Neuronal stem cell (in vitro differentiated cells): Measurements from ENCODE around the gene HSD3B7.

Experiments used
- DNase-seq: peaks from one replicate; pipeline ENCODE4 v3.0.0-alpha.2; 2013; ENCODE audit warnings: low spot score
- H2AFZ ChIP-seq: one replicate; pipeline ENCODE4 v1.6.1; 2013; ENCODE audit warnings: mild to moderate bottlenecking, low read length, inconsistent platforms
- H2AK5ac ChIP-seq: 2 replicates; pipeline ENCODE4 v1.6.1; 2013; ENCODE audit warnings: low read depth, mild to moderate bottlenecking, inconsistent platforms, low read length, moderate library complexity, mixed read lengths
- H2BK120ac ChIP-seq: 2 replicates; pipeline ENCODE4 v1.6.1; 2013; ENCODE audit warnings: low read depth, mild to moderate bottlenecking, inconsistent platforms, low read length, moderate library complexity, mixed read lengths
- H2BK12ac ChIP-seq: one replicate; pipeline ENCODE4 v1.6.1; 2013; ENCODE audit warnings: low read length, inconsistent platforms
- H2BK15ac ChIP-seq: 2 replicates; pipeline ENCODE4 v1.6.1; 2013; ENCODE audit warnings: mild to moderate bottlenecking, low read length, inconsistent platforms, mixed read lengths
- H2BK5ac ChIP-seq: one replicate; pipeline ENCODE4 v1.6.1; 2013; ENCODE audit warnings: inconsistent platforms, mild to moderate bottlenecking, low read length, moderate library complexity
- H3K14ac ChIP-seq: one replicate; pipeline ENCODE4 v1.6.1; 2013; ENCODE audit warnings: low read length, inconsistent platforms
- H3K18ac ChIP-seq: 2 replicates; pipeline ENCODE4 v1.6.1; 2013; ENCODE audit warnings: low read length, inconsistent platforms
- H3K23ac ChIP-seq: 2 replicates; pipeline ENCODE4 v1.6.1; 2013; ENCODE audit warnings: low read depth, mild to moderate bottlenecking, mixed read lengths, low read length, inconsistent platforms; ENCODE audit not compliant: poor library complexity
- H3K27ac ChIP-seq: replicated peaks from 3 replicates; pipeline ENCODE4 v1.5.1; 2013; ENCODE audit warnings: low read length, inconsistent platforms
- H3K27me3 ChIP-seq, 3 experiments: 2 replicates each; pipeline ENCODE4 v1.6.1; 2013; ENCODE audit warnings: low read length in 3 of 3, mild to moderate bottlenecking in 2 of 3, inconsistent platforms in 1 of 3, low read depth in 1 of 3, mixed read lengths in 1 of 3, moderate library complexity in 1 of 3; ENCODE audit not compliant: control insufficient read depth in 3 of 3, insufficient read depth in 3 of 3
- H3K36me3 ChIP-seq, 2 donors: replicated peaks in 1 of 2; 2 replicates each; pipeline ENCODE4 v1.6.1; 2013; ENCODE audit warnings: low read length in 2 of 2; ENCODE audit not compliant: control insufficient read depth in 2 of 2, insufficient read depth in 2 of 2
- H3K4ac ChIP-seq: 2 replicates; pipeline ENCODE4 v1.6.1; 2013; ENCODE audit warnings: inconsistent platforms, mild to moderate bottlenecking, low read length, moderate library complexity
- H3K4me1 ChIP-seq, 2 donors: 1 replicate in 1 of 2; 2 replicates in 1 of 2; pipeline ENCODE4 v1.6.1; 2013; ENCODE audit warnings: low read length in 2 of 2, low read depth in 1 of 2; ENCODE audit not compliant: control insufficient read depth in 2 of 2, insufficient read depth in 1 of 2
- H3K4me2 ChIP-seq: one replicate; pipeline ENCODE4 v1.6.1; 2013; ENCODE audit warnings: mild to moderate bottlenecking, low read length, inconsistent platforms; ENCODE audit not compliant: insufficient read depth, poor library complexity, severe bottlenecking
- H3K4me3 ChIP-seq, 2 donors: 2 replicates each; pipeline ENCODE4 v1.5.1; 2013; ENCODE audit warnings: low read length in 2 of 2, mild to moderate bottlenecking in 2 of 2, inconsistent platforms in 1 of 2, moderate library complexity in 1 of 2
- H3K79me1 ChIP-seq: one replicate; pipeline ENCODE4 v1.6.1; 2013; ENCODE audit warnings: low read depth, mild to moderate bottlenecking, inconsistent platforms, low read length, moderate library complexity
- H3K9ac ChIP-seq: one replicate; pipeline ENCODE4 v1.6.1; 2013; ENCODE audit warnings: mild to moderate bottlenecking, low read depth, low read length, inconsistent platforms; ENCODE audit not compliant: poor library complexity
- H3K9me3 ChIP-seq, 2 donors: replicated peaks in 1 of 2; 2 replicates each; pipeline versions ENCODE3 to v1.6.1; 2013; ENCODE audit warnings: low read length in 2 of 2, mild to moderate bottlenecking in 2 of 2, inconsistent platforms in 1 of 2, low read depth in 1 of 2, mixed read lengths in 1 of 2, moderate library complexity in 1 of 2; ENCODE audit not compliant: control insufficient read depth in 2 of 2, insufficient read depth in 1 of 2
- H4K8ac ChIP-seq: one replicate; pipeline ENCODE4 v1.6.1; 2013; ENCODE audit warnings: low read depth, mild to moderate bottlenecking, inconsistent platforms, low read length, moderate library complexity
- H4K91ac ChIP-seq: one replicate; pipeline ENCODE4 v1.6.1; 2013; ENCODE audit warnings: low read length, low read depth, mild to moderate bottlenecking, inconsistent platforms; ENCODE audit not compliant: poor library complexity
- WGBS, 2 donors: extraction: QIAGEN DNeasy Blood & Tissue Kit; methylation state at CpG; one replicate each; pipeline ENCODE4 v1.1.7; 2013; ENCODE audit warnings: missing lambda C conversion rate in 2 of 2, mixed read lengths in 1 of 2; ENCODE audit not compliant: insufficient read length in 2 of 2, insufficient replicate concordance in 1 of 2; ENCODE audit errors: extremely low coverage in 2 of 2; 5-methylcytosine and 5-hydroxymethylcytosine counted together

HSD3B7 gene

DNA sequence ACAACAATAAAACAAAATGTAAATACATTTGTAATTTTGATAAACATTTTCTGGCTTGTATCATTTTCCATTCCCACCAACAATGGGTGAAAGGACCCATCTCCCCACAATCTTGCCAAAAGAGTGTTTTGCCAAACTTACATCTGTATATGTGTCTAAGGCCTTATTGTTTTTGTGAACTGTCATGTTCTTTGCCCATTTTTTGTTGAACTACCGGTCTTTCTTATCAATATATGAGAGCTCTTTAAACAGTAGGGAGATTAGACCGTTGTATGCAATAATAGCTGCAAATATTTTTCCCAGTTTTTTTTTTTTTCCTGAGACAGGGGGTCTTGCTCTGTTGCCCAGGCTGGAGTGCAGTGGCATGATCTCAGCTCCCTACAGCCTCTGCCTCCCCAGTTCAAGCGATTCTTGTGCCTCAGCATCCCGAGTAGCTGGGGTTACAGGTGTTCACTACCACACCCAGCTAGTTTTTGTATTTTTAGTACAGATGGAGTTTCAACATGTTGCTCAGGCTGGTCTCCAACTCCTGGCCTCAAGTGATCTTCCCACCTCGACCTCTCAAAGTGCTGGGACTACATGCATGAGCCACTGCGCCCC is 38.7 kb downstream of the HSD3B7 start:
- no peaks in the 10 kb centered on the region for H3K27me3 ChIP-seq
- no peak overlapping the region for H3K23ac ChIP-seq
- no peak overlapping the region for H2BK15ac ChIP-seq
- H4K8ac ChIP-seq: no peak overlapping the region
- no peak overlapping the region for H3K27ac ChIP-seq
- peaks cover 0 to 1% of the 10 kb centered on the region in 2 donors for H3K4me1 ChIP-seq
- H2BK120ac ChIP-seq: no peak overlapping the region
- H3K4ac ChIP-seq: no peak overlapping the region
- H3K4me3 ChIP-seq: no peak overlapping the region
- no peak overlapping the region for H3K9ac ChIP-seq
- H4K91ac ChIP-seq: no peak overlapping the region
- H2AK5ac ChIP-seq: no peak overlapping the region
- no peaks in the 10 kb centered on the region for H3K9me3 ChIP-seq
- H3K14ac ChIP-seq: no peak overlapping the region
- H3K79me1 ChIP-seq: no peaks in the 10 kb centered on the region
- no peak overlapping the region for H3K18ac ChIP-seq
- no CpG with 5 or more reads among the region's 6 CpGs for WGBS, 2 donors
- H2BK5ac ChIP-seq: no peak overlapping the region
- no peak overlapping the region for H3K4me2 ChIP-seq
- H2BK12ac ChIP-seq: no peak overlapping the region
- no peaks in the 10 kb centered on the region for H3K36me3 ChIP-seq
- no peak overlapping the region for H2AFZ ChIP-seq
- DNase-seq: no peak

DNA sequence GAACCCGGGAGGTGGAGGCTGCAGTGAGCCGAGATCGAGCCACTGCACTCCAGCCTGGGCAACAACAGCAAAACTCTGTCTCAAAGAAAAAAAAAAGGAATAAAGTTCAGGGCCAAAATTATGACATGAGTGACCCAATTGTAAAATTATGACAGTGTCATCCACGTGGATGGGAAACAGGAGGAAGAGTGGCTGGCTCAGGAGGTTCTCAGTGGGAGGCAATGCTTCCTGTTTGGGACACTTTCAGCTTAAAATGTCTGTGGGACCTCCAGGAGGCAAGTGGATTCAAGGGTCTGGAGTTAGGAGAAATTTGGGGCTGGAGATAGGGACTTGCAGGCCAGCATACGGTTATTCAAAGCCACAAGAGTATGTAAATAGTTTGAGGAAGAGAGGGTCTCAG is 40.3 kb downstream of the HSD3B7 start:
- Histone ChIP-seq H2BK5ac (no peak overlapping the region), H2BK12ac (no peak overlapping the region)

DNA sequence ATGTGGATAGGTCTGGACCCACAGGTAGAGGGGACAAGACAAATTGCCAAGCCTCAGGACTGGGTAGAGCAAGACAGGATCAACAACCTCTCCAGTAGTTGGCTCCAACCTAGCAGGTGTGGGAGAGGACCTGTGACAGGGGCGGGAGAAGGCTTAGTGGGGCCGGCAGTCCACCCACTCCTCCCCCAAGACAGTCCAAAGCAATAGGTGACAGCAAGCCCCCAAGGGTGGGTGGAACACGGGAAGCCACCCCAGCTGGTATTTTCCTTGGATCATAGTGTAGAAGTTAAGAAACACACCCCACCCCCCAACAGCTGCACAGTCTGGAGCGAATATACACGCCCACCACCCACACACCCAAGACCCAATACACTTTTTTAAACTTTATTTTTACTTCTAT is 44.3 kb downstream of the HSD3B7 start:
- DNase-seq: no peak
- Histone ChIP-seq H3K27me3 (no peaks in the 10 kb centered on the region), H3K23ac (no peak overlapping the region), H4K8ac (no peak overlapping the region), H2BK15ac (no peak overlapping the region), H3K4me3 (no peak overlapping the region), H3K18ac (no peak overlapping the region), H2BK12ac (no peak overlapping the region), H3K4me2 (no peak overlapping the region), H3K36me3 (no peaks in the 10 kb centered on the region), H2BK120ac (no peak overlapping the region), H3K27ac (no peak overlapping the region), H3K9me3 (no peaks in the 10 kb centered on the region), H3K9ac (no peak overlapping the region), H4K91ac (no peak overlapping the region), H2AFZ (no peak overlapping the region), H2AK5ac (no peak overlapping the region), H3K14ac (no peak overlapping the region), H3K4me1 (peaks cover 3 to 9% of the 10 kb centered on the region in 2 donors), H3K79me1 (no peaks in the 10 kb centered on the region), H3K4ac (no peak overlapping the region), H2BK5ac (no peak overlapping the region)
- WGBS, 2 donors: no CpG with 5 or more reads among the region's 5 CpGs

More for the DNA sequence above, 40.3 kb downstream of the HSD3B7 start:
- Histone ChIP-seq H3K23ac (no peak overlapping the region), H2BK15ac (no peak overlapping the region), H3K18ac (no peak overlapping the region), H2AFZ (peak overlapping the region; percentile 57), H3K4me1 (peaks cover 0 to 1% of the 10 kb centered on the region in 2 donors), H3K9ac (no peak overlapping the region), H3K4ac (no peak overlapping the region), H2BK120ac (no peak overlapping the region), H3K27me3 (no peaks in the 10 kb centered on the region), H3K9me3 (no peaks in the 10 kb centered on the region), H3K4me2 (no peak overlapping the region), H3K79me1 (no peaks in the 10 kb centered on the region), H4K91ac (no peak overlapping the region), H3K14ac (no peak overlapping the region), H2AK5ac (no peak overlapping the region), H3K4me3 (no peak overlapping the region), H3K36me3 (no peaks in the 10 kb centered on the region), H4K8ac (no peak overlapping the region), H3K27ac (no peak overlapping the region)
- no CpG with 5 or more reads among the region's 5 CpGs for WGBS, 2 donors
- DNase-seq: no peak

DNA sequence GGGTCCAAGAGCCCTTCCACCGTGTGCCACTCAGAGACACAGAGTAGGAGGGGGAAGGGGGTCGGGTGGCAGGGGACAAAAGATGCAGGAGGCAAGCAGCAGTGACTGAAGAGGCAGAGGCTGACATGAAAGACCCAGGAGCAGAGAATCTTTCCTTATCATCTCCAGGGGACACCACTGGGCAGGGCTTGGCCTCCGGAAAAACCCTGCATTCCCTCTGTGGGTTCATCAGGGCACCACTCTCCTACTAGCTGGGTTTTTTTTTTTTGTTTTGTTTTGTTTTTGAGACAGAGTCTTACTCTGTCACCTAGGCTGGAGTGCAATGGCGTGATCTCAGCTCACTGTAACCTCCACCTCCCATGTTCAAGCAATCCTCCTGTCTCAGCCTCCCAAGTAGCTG is 46.3 kb downstream of the HSD3B7 start:
- H3K27ac ChIP-seq: no peak overlapping the region
- H3K4me2 ChIP-seq: no peak overlapping the region
- no peak overlapping the region for H4K8ac ChIP-seq
- H3K79me1 ChIP-seq: peaks cover 2% of the 10 kb centered on the region
- no peak overlapping the region for H2BK12ac ChIP-seq
- no peaks in the 10 kb centered on the region for H3K36me3 ChIP-seq
- H2AK5ac ChIP-seq: no peak overlapping the region
- peaks cover 1 to 9% of the 10 kb centered on the region in 2 donors for H3K4me1 ChIP-seq
- H3K27me3 ChIP-seq: no peaks in the 10 kb centered on the region
- H3K4ac ChIP-seq: no peak overlapping the region
- H3K9me3 ChIP-seq: no peaks in the 10 kb centered on the region
- H3K9ac ChIP-seq: no peak overlapping the region
- H2AFZ ChIP-seq: no peak overlapping the region
- no peak overlapping the region for H3K4me3 ChIP-seq
- no peak overlapping the region for H3K14ac ChIP-seq
- H3K23ac ChIP-seq: no peak overlapping the region
- no peak overlapping the region for H2BK120ac ChIP-seq
- no peak for DNase-seq
- H3K18ac ChIP-seq: no peak overlapping the region
- no peak overlapping the region for H2BK15ac ChIP-seq
- no peak overlapping the region for H4K91ac ChIP-seq
- WGBS, 2 donors: no CpG with 5 or more reads among the region's 4 CpGs
- H2BK5ac ChIP-seq: no peak overlapping the region
